ENCODE measurements around the gene FRMD4A.

FRMD4A gene

DNA sequence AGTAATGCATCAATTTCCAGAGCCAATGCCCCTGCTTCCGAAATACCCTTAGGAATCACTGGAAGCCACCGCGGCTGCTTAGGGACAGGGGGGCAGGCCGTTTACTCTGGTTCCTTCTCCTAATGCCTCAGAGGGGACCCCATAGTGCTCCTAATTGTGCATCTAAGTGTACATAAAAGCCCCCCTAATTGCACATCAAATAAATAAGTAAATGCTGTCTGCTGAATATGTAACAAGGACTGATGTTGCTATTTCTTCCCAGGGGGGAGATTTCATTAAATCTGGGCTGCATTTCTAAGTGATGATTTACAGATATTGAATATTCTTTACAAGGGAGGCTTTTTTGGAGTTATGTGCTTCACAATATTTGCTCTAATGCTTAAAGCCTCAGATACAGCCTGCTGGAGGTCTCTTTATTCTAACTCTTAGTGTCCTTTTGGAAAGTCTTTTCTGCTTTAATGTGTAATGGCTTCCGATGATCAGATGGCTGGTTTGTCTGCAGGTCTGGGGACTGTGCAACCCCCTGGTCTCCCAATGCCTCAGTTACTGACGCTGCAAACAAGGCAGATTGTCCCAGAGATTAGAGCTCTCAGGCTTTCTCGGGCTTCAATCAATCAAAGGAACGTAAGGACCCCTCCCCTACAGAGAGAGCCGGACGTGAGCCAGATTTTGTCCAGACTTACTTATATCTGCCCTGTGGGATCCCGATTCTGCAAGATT, 601.0 kb downstream of the FRMD4A start:
- TF ChIP-seq MYC (IDR thresholded peaks at IDR 0.05; ENCODE audit: low read depth, low read length) (no peak), POLR2A (IDR thresholded peaks at IDR 0.05; ENCODE audit: extremely low read depth, insufficient read length) (no peak)
- TF ChIP-seq, protein P1, sequence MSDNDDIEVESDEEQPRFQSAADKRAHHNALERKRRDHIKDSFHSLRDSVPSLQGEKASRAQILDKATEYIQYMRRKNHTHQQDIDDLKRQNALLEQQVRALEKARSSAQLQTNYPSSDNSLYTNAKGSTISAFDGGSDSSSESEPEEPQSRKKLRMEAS (IDR thresholded peaks at IDR 0.05; ENCODE audit: low read depth, low read length) = no peak
- TF ChIP-seq, protein P2, sequence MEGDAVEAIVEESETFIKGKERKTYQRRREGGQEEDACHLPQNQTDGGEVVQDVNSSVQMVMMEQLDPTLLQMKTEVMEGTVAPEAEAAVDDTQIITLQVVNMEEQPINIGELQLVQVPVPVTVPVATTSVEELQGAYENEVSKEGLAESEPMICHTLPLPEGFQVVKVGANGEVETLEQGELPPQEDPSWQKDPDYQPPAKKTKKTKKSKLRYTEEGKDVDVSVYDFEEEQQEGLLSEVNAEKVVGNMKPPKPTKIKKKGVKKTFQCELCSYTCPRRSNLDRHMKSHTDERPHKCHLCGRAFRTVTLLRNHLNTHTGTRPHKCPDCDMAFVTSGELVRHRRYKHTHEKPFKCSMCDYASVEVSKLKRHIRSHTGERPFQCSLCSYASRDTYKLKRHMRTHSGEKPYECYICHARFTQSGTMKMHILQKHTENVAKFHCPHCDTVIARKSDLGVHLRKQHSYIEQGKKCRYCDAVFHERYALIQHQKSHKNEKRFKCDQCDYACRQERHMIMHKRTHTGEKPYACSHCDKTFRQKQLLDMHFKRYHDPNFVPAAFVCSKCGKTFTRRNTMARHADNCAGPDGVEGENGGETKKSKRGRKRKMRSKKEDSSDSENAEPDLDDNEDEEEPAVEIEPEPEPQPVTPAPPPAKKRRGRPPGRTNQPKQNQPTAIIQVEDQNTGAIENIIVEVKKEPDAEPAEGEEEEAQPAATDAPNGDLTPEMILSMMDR (IDR thresholded peaks at IDR 0.05; ENCODE audit: low read depth, low read length) = no peak
- no peak overlapping the region for H3K4me3 ChIP-seq (ENCODE audit: low read depth, low read length)
- no peak for DNase-seq (ENCODE audit: low read depth)

DNA sequence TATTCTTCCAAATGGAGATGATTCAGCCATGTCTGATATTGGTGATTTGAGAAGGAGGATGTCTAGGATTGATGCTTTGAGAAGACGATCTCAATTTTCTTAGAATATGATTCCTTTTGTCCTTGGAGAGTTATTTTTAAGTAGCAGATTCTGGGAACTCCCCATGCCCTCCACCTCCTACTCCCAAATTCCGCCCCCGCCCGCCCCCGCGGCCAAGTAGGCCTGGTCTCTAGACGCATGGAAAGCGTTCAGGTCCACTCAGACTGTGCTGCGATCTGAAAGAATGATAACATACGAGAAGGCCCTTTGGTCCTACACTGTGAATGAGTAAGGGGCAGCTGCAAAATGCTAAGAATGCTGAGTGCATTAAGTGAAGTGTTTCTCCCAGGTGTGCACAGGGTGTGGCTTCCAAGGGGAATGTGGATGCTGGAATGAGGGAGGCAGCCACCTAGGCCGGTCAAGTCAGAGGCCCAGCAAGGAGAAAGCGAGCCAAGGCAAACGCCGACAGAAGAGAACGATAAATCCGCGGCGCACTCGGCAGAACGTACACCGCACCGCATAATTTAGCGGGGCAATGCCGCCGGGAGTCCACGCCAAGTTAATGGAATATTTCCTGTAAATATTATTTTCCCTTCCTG, 601.7 kb downstream of the FRMD4A start:
- DNase-seq (ENCODE audit: low read depth) = no peak
- TF ChIP-seq MYC (IDR thresholded peaks at IDR 0.05; ENCODE audit: low read depth, low read length) (no peak), POLR2A (IDR thresholded peaks at IDR 0.05; ENCODE audit: extremely low read depth, insufficient read length) (no peak)
- TF ChIP-seq, protein P1 (IDR thresholded peaks at IDR 0.05; ENCODE audit: low read depth, low read length) = no peak
- TF ChIP-seq, protein P2 (IDR thresholded peaks at IDR 0.05; ENCODE audit: low read depth, low read length) = no peak
- H3K4me3 ChIP-seq (ENCODE audit: low read depth, low read length) = no peak overlapping the region

DNA sequence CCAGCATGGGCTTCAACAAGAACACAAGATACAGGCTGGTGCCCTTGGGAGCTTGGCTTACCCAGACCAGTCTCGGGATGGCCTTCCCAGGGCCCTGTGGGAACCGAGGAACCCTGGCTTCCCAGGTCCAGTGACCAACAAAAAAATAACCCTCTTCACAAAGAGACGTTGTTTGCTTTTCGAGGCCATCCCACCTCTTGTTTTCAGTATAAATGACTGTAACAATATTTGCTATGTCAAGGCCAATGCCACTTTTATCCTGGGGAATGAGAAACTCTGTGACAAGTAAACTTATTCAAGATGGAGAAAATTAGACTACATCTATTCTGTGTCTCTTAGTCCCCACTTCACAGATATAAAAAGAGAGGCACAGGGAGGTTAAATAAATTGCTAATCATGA, 605.1 kb downstream of the FRMD4A start:
- TF ChIP-seq MYC (IDR thresholded peaks at IDR 0.05; ENCODE audit: low read depth, low read length) = no peak
- TF ChIP-seq, protein P1 (IDR thresholded peaks at IDR 0.05; ENCODE audit: low read depth, low read length) = no peak
- no peak for TF ChIP-seq POLR2A (IDR thresholded peaks at IDR 0.05; ENCODE audit: extremely low read depth, insufficient read length)
- TF ChIP-seq, protein P2 (IDR thresholded peaks at IDR 0.05; ENCODE audit: low read depth, low read length) = no peak
- H3K4me3 ChIP-seq (ENCODE audit: low read depth, low read length) = no peak overlapping the region
- no peak for DNase-seq (ENCODE audit: low read depth)

DNA sequence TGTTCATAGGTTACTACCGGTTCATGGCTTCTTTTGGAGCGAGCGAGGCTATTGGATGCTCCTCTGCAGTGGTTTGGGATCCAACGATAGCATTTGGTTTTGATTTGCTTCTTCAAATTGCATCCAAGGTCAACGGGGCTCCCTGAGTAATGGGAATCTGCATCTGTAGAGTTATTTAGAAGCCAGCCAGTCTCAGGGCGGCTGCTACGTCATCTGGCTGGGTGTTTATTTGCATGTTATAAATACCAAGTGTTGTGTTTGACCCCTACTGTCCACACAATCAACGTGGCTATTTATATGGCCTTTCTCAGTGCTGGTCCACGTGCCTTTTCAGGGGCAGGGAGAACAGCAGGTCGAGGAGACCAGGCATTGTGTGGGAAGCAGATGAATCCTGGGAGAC, 606.2 kb downstream of the FRMD4A start:
- DNase-seq (ENCODE audit: low read depth) = no peak
- no peak overlapping the region for H3K4me3 ChIP-seq (ENCODE audit: low read depth, low read length)
- TF ChIP-seq MYC (IDR thresholded peaks at IDR 0.05; ENCODE audit: low read depth, low read length) (no peak), POLR2A (IDR thresholded peaks at IDR 0.05; ENCODE audit: extremely low read depth, insufficient read length) (no peak)
- TF ChIP-seq, protein P1 (IDR thresholded peaks at IDR 0.05; ENCODE audit: low read depth, low read length) = no peak
- TF ChIP-seq, protein P2 (IDR thresholded peaks at IDR 0.05; ENCODE audit: low read depth, low read length) = no peak

DNA sequence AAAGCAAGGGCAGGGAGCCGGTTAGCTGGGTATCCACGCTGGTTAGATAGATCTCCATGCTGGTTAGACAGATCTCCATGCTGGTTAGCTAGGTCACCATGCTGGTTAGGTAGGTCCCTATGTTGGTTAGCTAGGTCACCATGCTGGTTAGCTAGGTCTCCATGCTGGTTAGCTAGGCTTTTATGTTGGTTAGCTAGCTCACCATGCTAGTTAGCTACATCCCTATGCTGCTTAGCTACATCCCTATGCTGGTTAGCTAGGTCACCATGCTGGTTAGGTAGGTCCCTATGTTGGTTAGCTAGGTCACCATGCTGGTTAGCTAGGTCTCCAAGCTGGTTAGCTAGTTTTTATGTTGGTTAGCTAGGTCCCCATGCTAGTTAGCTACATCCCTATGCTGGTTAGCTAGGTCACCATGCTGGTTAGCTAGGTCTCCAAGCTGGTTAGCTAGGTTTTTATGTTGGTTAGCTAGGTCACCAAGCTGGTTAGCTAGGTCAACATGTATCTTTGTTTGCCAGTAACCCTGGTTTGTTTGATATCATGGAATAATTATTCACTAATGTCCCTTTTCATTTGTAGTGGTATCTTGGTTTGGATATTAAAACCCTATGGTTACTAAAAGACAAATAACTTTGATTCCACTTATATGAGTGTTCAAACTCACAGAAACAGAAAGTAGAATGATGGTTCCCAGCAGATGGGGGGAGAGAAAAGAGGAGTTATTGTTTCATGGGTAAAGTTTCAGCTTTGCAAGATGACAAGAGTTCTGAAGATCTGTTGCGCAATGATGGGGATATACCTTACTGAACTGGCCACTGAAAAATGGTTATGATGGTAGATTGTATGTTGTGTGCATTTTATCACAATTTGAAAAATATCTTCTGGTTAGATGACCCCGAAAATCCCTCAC, 607.7 kb downstream of the FRMD4A start:
- TF ChIP-seq POLR2A (IDR thresholded peaks at IDR 0.05; ENCODE audit: extremely low read depth, insufficient read length) (no peak), MYC (IDR thresholded peaks at IDR 0.05; ENCODE audit: low read depth, low read length) (no peak)
- TF ChIP-seq, protein P1 (IDR thresholded peaks at IDR 0.05; ENCODE audit: low read depth, low read length) = no peak
- TF ChIP-seq, protein P2 (IDR thresholded peaks at IDR 0.05; ENCODE audit: low read depth, low read length) = no peak
- DNase-seq (ENCODE audit: low read depth) = no peak
- H3K4me3 ChIP-seq (ENCODE audit: low read depth, low read length) = no peak overlapping the region

Measured in NB4 (cell line).